GM12864 (cell line): Measurements from ENCODE around the gene CUL4A.
"Not testable (repeated sequence)": the region's sequence is repeated elsewhere in the genome, so short reads cannot be mapped to it uniquely, and the experiment has no call there.

Experiments used
- DNase-seq: peaks from one replicate; pipeline ENCODE4 v3.0.0-alpha.2; 2011; ENCODE audit warnings: low read depth
- H3K4me3 ChIP-seq: 2 replicates; pipeline ENCODE4 v1.5.1; 2011; ENCODE audit warnings: mild to moderate bottlenecking, low read depth, low read length, control low read depth
- TF ChIP-seq, protein P1 (sequence below): IDR thresholded peaks from 2 replicates; pipeline ENCODE4 v1.5.1; 2011; ENCODE audit warnings: low read depth, mild to moderate bottlenecking, moderate library complexity, low read length, control low read depth, inconsistent platforms; ENCODE audit errors: missing control alignments

The CUL4A gene

DNA sequence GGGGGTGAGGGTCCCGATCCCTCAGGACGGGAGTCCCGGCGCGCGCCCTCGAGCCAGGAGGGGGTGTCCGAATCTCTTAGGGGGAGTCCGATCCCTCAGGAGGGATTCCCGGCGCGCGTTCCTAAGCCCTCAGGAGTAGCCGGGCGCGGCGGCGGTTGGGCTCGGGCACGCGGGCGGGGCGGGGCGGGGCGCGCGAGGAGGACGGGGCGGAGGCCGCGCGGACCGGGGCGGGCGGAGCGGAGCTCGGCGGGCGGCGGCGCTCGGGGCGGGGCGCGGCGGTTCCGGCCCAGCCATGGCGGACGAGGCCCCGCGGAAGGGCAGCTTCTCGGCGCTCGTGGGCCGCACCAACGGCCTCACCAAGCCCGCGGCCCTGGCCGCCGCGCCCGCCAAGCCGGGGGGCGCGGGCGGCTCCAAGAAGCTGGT, at the start of gene CUL4A:
CUL4A (plus strand) TSS at position 278 of the 423 bp plus-strand sequence; CDS start at position 293, 15 bp downstream.
- DNase-seq: no peak
- H3K4me3 ChIP-seq: peak within 1 kb of the TSS; percentile 100
- TF ChIP-seq, protein P1, sequence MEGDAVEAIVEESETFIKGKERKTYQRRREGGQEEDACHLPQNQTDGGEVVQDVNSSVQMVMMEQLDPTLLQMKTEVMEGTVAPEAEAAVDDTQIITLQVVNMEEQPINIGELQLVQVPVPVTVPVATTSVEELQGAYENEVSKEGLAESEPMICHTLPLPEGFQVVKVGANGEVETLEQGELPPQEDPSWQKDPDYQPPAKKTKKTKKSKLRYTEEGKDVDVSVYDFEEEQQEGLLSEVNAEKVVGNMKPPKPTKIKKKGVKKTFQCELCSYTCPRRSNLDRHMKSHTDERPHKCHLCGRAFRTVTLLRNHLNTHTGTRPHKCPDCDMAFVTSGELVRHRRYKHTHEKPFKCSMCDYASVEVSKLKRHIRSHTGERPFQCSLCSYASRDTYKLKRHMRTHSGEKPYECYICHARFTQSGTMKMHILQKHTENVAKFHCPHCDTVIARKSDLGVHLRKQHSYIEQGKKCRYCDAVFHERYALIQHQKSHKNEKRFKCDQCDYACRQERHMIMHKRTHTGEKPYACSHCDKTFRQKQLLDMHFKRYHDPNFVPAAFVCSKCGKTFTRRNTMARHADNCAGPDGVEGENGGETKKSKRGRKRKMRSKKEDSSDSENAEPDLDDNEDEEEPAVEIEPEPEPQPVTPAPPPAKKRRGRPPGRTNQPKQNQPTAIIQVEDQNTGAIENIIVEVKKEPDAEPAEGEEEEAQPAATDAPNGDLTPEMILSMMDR: no peak

DNA sequence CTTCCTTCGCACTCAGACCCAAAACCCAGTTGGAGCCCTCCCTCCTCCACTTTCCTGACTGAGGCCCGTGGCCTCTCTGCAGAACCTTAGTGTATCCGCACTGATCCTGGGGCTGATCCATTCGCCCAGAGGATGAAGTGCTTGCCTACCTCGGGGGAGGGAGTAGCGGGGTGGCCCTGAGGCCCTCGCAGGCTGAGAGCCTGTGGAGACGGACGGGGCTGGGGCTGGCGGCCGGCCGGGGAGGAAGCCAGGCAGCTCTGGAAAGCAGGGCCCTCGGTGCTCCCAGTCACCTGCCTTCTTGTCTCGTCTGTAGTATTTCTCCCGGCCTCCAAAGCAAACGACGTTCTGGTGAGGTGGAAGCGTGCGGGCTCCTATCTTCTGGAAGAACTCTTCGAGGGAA, 49.7 kb upstream of the CUL4A start:
- DNase-seq: no peak

DNA sequence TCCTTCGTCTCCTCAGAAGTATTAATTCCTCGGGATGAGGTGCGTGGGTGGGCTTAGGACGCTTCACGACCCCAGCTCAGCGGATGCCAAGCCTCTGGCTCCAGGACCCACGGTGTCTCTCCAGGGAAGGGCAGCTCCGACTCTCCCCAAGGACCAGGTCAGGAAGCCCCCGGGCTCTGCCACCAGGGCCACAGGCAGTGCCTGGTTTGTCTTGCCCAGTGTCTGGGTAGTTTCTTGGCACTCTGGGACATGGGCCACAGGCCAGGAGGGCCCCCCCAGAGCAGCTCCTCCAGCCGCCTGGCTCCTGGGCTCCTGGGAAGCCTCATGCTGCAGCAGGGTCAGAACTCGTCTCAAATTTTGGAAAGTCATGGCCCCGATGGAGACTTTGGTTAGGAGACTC, 48.4 kb upstream of the CUL4A start:
- H3K4me3 ChIP-seq: no peak overlapping the region
- TF ChIP-seq, protein P1: no peak
- no peak for DNase-seq

More for the DNA sequence above, 49.7 kb upstream of the CUL4A start:
- no peak overlapping the region for H3K4me3 ChIP-seq
- TF ChIP-seq, protein P1: no peak

DNA sequence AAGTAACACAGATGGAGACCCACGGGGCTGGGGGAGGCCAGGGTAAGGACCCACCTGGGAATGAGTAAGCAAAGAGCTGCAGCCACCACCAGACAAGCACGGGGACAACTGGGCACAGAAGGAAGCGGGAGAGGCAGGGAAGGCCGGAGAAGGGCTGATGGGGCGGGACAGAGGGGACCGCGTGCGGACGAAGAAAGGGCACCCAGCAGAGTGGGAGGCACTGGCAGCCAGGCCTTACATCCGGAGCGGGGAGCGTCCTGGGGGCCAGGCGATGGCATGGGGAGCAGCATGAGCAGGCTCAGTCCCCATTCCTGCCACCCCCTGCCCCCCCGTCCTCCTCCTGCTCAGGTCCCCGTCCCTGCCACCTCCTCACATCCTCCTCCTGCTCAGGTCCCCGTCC, 48.0 kb upstream of the CUL4A start:
- TF ChIP-seq, protein P1: no peak
- no peak for DNase-seq
- H3K4me3 ChIP-seq: no peak overlapping the region

DNA sequence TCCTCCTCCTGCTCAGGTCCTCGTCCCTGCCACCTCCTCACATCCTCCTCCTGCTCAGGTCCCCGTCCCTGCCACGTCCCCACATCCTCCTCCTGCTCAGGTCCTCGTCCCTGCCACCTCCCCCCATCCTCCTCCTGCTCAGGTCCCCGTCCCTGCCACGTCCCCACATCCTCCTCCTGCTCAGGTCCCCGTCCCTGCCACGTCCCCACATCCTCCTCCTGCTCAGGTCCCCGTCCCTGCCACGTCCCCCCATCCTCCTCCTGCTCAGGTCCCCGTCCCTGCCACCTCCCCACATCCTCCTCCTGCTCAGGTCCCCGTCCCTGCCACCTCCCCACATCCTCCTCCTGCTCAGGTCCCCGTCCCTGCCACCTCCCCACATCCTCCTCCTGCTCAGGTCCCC, 47.4 kb upstream of the CUL4A start:
- not testable (repeated sequence) for H3K4me3 ChIP-seq, DNase-seq

DNA sequence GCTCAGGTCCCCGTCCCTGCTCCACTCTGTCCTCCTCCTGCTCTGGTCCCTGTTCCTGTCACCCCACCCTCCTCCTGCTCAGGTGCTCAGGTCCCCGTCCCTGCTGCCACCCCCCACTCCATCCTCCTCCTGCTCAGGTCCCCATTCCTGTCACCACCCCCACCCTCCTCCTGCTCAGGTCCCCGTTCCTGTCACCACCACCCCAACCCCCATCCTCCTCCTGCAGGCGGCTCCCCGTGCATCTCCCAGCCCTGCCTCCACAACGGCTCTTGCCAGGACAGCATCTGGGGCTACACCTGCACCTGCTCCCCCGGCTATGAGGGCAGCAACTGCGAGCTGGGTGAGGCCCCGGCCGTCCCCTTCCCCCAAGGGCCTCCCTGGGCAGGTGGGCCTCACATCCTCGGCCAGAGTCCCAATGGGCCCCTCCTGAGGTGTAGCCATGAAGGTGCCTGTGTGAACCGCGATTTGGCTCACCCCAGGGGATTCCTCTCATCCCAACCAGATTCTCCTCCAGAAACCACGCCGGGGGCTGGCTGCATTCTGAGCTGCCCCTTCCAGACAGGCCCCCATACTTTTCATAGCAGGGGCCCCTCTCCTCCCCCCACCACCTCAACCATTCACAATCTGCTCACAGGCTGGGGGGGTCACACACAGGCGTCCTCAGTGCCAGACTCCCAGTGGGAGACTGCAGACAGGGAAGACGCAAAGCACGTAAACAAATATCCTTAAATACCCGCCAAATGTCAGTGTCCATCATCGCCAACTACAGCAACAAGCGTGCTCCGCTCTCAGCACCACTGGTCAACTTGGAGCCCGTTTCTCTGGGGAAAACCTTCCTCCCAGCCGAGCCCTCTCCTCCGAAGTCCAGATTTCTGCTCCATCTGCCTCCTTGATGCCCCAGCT, 46.4 kb upstream of the CUL4A start:
- DNase-seq: no peak
- TF ChIP-seq, protein P1: no peak
- no peak overlapping the region for H3K4me3 ChIP-seq

DNA sequence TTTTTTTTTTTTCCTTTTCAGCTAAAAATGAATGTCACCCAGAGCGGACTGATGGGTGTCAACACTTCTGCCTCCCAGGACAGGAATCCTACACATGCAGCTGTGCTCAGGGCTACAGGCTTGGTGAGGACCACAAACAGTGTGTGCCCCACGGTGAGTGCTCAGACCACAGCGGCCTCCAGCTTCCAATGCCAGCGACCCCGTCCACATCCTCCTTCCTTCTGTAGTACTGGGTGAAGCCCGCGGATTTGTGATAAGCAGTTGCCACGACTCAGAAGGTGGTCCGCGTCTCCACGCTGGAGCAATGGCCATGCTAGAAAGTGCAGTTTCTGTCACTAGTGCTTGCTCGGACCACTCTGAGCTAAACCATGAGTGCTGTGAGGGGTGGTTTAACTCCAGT, 44.9 kb upstream of the CUL4A start:
- no peak overlapping the region for H3K4me3 ChIP-seq
- DNase-seq: no peak
- TF ChIP-seq, protein P1: no peak
